ENCODE results near the gene CACNA1I.

CACNA1I gene

GRCh38 chr22:39616051-39616450 is 45.5 kb downstream of the CACNA1I start:
- Mint-ChIP-seq H3K27ac (no peak overlapping the region), H3K27me3 (ENCODE audit: low read depth) (peaks cover 16% of the 10 kb centered on the region), H3K36me3 (ENCODE audit: low read depth) (no peaks in the 10 kb centered on the region), H3K4me1 (ENCODE audit: low read depth) (peaks cover 13% of the 10 kb centered on the region), H3K4me3 (no peak overlapping the region), H3K9me3 (peaks cover 3% of the 10 kb centered on the region)

- Mint-ChIP-seq H3K27me3 (ENCODE audit: low read depth) (peaks cover 14% of the 10 kb centered on the region), H3K9me3 (peaks cover 3% of the 10 kb centered on the region), H3K4me1 (ENCODE audit: low read depth) (peaks cover 13% of the 10 kb centered on the region), H3K4me3 (no peak overlapping the region), H3K36me3 (ENCODE audit: low read depth) (no peaks in the 10 kb centered on the region), H3K27ac (no peak overlapping the region)
Observed at GRCh38 chr22:39616781-39617180, 46.2 kb downstream of the CACNA1I start.

- peaks cover 11% of the 10 kb centered on the region for H3K27me3 Mint-ChIP-seq (ENCODE audit: low read depth)
- no peak overlapping the region for H3K27ac Mint-ChIP-seq
- H3K9me3 Mint-ChIP-seq, result peaks cover 3% of the 10 kb centered on the region
- H3K4me3 Mint-ChIP-seq, result no peak overlapping the region
- H3K36me3 Mint-ChIP-seq (ENCODE audit: low read depth), result no peaks in the 10 kb centered on the region
- H3K4me1 Mint-ChIP-seq (ENCODE audit: low read depth), result peaks cover 13% of the 10 kb centered on the region
Observed at GRCh38 chr22:39617342-39617741, 46.8 kb downstream of the CACNA1I start.

- Mint-ChIP-seq H3K27me3 (ENCODE audit: low read depth) (peaks cover 11% of the 10 kb centered on the region), H3K4me3 (no peak overlapping the region), H3K27ac (no peak overlapping the region), H3K36me3 (ENCODE audit: low read depth) (no peaks in the 10 kb centered on the region), H3K4me1 (ENCODE audit: low read depth) (peaks cover 8% of the 10 kb centered on the region), H3K9me3 (no peaks in the 10 kb centered on the region)
Observed at GRCh38 chr22:39617970-39618757, 47.6 kb downstream of the CACNA1I start.

GRCh38 chr22:39618996-39619530 is 48.5 kb downstream of the CACNA1I start:
- peaks cover 11% of the 10 kb centered on the region for H3K27me3 Mint-ChIP-seq (ENCODE audit: low read depth)
- no peak overlapping the region for H3K4me3 Mint-ChIP-seq

GRCh38 chr22:39620924-39621690 is 50.6 kb downstream of the CACNA1I start:
- H3K27ac Mint-ChIP-seq, result no peak overlapping the region
- H3K4me1 Mint-ChIP-seq (ENCODE audit: low read depth), result peaks cover 5% of the 10 kb centered on the region
- H3K36me3 Mint-ChIP-seq (ENCODE audit: low read depth), result no peaks in the 10 kb centered on the region
- peaks cover under 1% of the 10 kb centered on the region for H3K27me3 Mint-ChIP-seq (ENCODE audit: low read depth)
- no peaks in the 10 kb centered on the region for H3K9me3 Mint-ChIP-seq
- H3K4me3 Mint-ChIP-seq, result no peak overlapping the region

More at GRCh38 chr22:39618996-39619530, 48.5 kb downstream of the CACNA1I start:
- no peaks in the 10 kb centered on the region for H3K9me3 Mint-ChIP-seq
- H3K27ac Mint-ChIP-seq, result no peak overlapping the region
- H3K4me1 Mint-ChIP-seq (ENCODE audit: low read depth), result peaks cover 5% of the 10 kb centered on the region
- H3K36me3 Mint-ChIP-seq (ENCODE audit: low read depth), result no peaks in the 10 kb centered on the region

GRCh38 chr22:39621826-39622225 is 51.3 kb downstream of the CACNA1I start:
- H3K4me1 Mint-ChIP-seq (ENCODE audit: low read depth), result peaks cover 5% of the 10 kb centered on the region
- H3K9me3 Mint-ChIP-seq, result no peaks in the 10 kb centered on the region
- H3K27ac Mint-ChIP-seq, result no peak overlapping the region
- H3K4me3 Mint-ChIP-seq, result no peak overlapping the region
- peaks cover 4% of the 10 kb centered on the region for H3K27me3 Mint-ChIP-seq (ENCODE audit: low read depth)
- H3K36me3 Mint-ChIP-seq (ENCODE audit: low read depth), result no peaks in the 10 kb centered on the region

- no peaks in the 10 kb centered on the region for H3K36me3 Mint-ChIP-seq (ENCODE audit: low read depth)
- H3K9me3 Mint-ChIP-seq, result no peaks in the 10 kb centered on the region
- H3K4me1 Mint-ChIP-seq (ENCODE audit: low read depth), result peaks cover 4% of the 10 kb centered on the region
- peaks cover 4% of the 10 kb centered on the region for H3K27me3 Mint-ChIP-seq (ENCODE audit: low read depth)
- H3K4me3 Mint-ChIP-seq, result no peak overlapping the region
- no peak overlapping the region for H3K27ac Mint-ChIP-seq
Observed at GRCh38 chr22:39622881-39623367, 52.4 kb downstream of the CACNA1I start.

GRCh38 chr22:39623603-39624500 is 53.3 kb downstream of the CACNA1I start:
- H3K4me1 Mint-ChIP-seq (ENCODE audit: low read depth), result no peaks in the 10 kb centered on the region
- no peak overlapping the region for H3K27ac Mint-ChIP-seq
- H3K4me3 Mint-ChIP-seq, result no peak overlapping the region
- peaks cover 4% of the 10 kb centered on the region for H3K27me3 Mint-ChIP-seq (ENCODE audit: low read depth)
- no peaks in the 10 kb centered on the region for H3K9me3 Mint-ChIP-seq
- no peaks in the 10 kb centered on the region for H3K36me3 Mint-ChIP-seq (ENCODE audit: low read depth)

- peaks cover 4% of the 10 kb centered on the region for H3K27me3 Mint-ChIP-seq (ENCODE audit: low read depth)
- H3K9me3 Mint-ChIP-seq, result no peaks in the 10 kb centered on the region
- H3K27ac Mint-ChIP-seq, result no peak overlapping the region
- no peaks in the 10 kb centered on the region for H3K4me1 Mint-ChIP-seq (ENCODE audit: low read depth)
- no peak overlapping the region for H3K4me3 Mint-ChIP-seq
- no peaks in the 10 kb centered on the region for H3K36me3 Mint-ChIP-seq (ENCODE audit: low read depth)
Observed at GRCh38 chr22:39624501-39624821, 53.9 kb downstream of the CACNA1I start.

- no peak overlapping the region for H3K27ac Mint-ChIP-seq
- H3K4me3 Mint-ChIP-seq, result no peak overlapping the region
Observed at GRCh38 chr22:39625569-39626537, 55.3 kb downstream of the CACNA1I start.

GRCh38 chr22:39627208-39627607 is 56.7 kb downstream of the CACNA1I start:
- peaks cover 8% of the 10 kb centered on the region for H3K4me1 Mint-ChIP-seq (ENCODE audit: low read depth)
- peaks cover 4% of the 10 kb centered on the region for H3K27me3 Mint-ChIP-seq (ENCODE audit: low read depth)
- no peak overlapping the region for H3K27ac Mint-ChIP-seq
- no peak overlapping the region for H3K4me3 Mint-ChIP-seq
- no peaks in the 10 kb centered on the region for H3K36me3 Mint-ChIP-seq (ENCODE audit: low read depth)
- H3K9me3 Mint-ChIP-seq, result no peaks in the 10 kb centered on the region

More at GRCh38 chr22:39625569-39626537, 55.3 kb downstream of the CACNA1I start:
- Mint-ChIP-seq H3K4me1 (ENCODE audit: low read depth) (peaks cover 4% of the 10 kb centered on the region), H3K9me3 (no peaks in the 10 kb centered on the region), H3K27me3 (ENCODE audit: low read depth) (peaks cover 4% of the 10 kb centered on the region), H3K36me3 (ENCODE audit: low read depth) (no peaks in the 10 kb centered on the region)

GRCh38 chr22:39627865-39628562 is 57.5 kb downstream of the CACNA1I start:
- peaks cover 8% of the 10 kb centered on the region for H3K4me1 Mint-ChIP-seq (ENCODE audit: low read depth)
- H3K27ac Mint-ChIP-seq, result no peak overlapping the region
- H3K27me3 Mint-ChIP-seq (ENCODE audit: low read depth), result peaks cover 4% of the 10 kb centered on the region
- H3K9me3 Mint-ChIP-seq, result no peaks in the 10 kb centered on the region
- no peak overlapping the region for H3K4me3 Mint-ChIP-seq
- H3K36me3 Mint-ChIP-seq (ENCODE audit: low read depth), result no peaks in the 10 kb centered on the region
